ENCODE results near the gene AMT. TPM values are rescaled to one million over a fixed set of nuclear protein-coding genes. Genes with fewer than 3 reads are reported as not detected.
"Not testable (repeated sequence)": the region's sequence is repeated elsewhere in the genome, so short reads cannot be mapped to it uniquely, and the experiment has no call there.

AMT gene
- total RNA-seq, 2 donors from 2014 or later, result 20.6 to 24.5 TPM

GRCh38 chr3:49410066-49410845 is 12.0 kb downstream of the AMT start:
- H3K36me3 ChIP-seq, result no peaks in the 10 kb centered on the region
- intact Hi-C loops (cut with DNase I), result loop anchor here (5.0 to 10.0 kb wide), 2 partner anchors 48 to 55 kb away; no protein-coding TSS in a partner anchor
- H3K4me3 ChIP-seq, result peak overlapping the region; percentile 95
- peak overlapping the region; percentile 39 to 90 for H3K9ac ChIP-seq (ENCODE audit: low read depth in 2 of 2, low read length in 2 of 2)
- H3K27me3 ChIP-seq, result no peaks in the 10 kb centered on the region
- H3K4me1 ChIP-seq, result peaks cover 19% of the 10 kb centered on the region
- no peaks in the 10 kb centered on the region for H3K9me3 ChIP-seq
- no peak for DNase-seq
- no peak overlapping the region for H3K27ac ChIP-seq
- TF ChIP-seq CTCF (IDR thresholded peaks at IDR 0.05), result no peak

GRCh38 chr3:49406571-49407565 is 15.4 kb downstream of the AMT start:
- Histone ChIP-seq H3K9me3 (no peaks in the 10 kb centered on the region), H3K36me3 (no peaks in the 10 kb centered on the region), H3K4me3 (no peak overlapping the region), H3K9ac (ENCODE audit: low read depth in 2 of 2, low read length in 2 of 2) (no peak overlapping the region), H3K4me1 (peaks cover 12% of the 10 kb centered on the region), H3K27me3 (no peaks in the 10 kb centered on the region), H3K27ac (no peak overlapping the region)
- no peak for TF ChIP-seq CTCF (IDR thresholded peaks at IDR 0.05)
- no peak for DNase-seq
- intact Hi-C loops (cut with DNase I), result no loop called here

- intact Hi-C loops (cut with DNase I); DNase-seq; H3K9me3 ChIP-seq; H3K9ac ChIP-seq (ENCODE audit: low read depth in 2 of 2, low read length in 2 of 2); H3K27me3 ChIP-seq; H3K4me3 ChIP-seq; H3K27ac ChIP-seq; H3K36me3 ChIP-seq: not testable (repeated sequence)
- peaks cover 16% of the 10 kb centered on the region for H3K4me1 ChIP-seq
Measured at GRCh38 chr3:49405570-49405969, 16.7 kb downstream of the AMT start.

- Histone ChIP-seq H3K36me3 (no peaks in the 10 kb centered on the region), H3K4me1 (peaks cover 16% of the 10 kb centered on the region), H3K27ac (no peak overlapping the region), H3K27me3 (no peaks in the 10 kb centered on the region), H3K4me3 (no peak overlapping the region), H3K9ac (ENCODE audit: low read depth in 2 of 2, low read length in 2 of 2) (no peak overlapping the region), H3K9me3 (no peaks in the 10 kb centered on the region)
- DNase-seq, result no peak
- intact Hi-C loops (cut with DNase I), result no loop called here
- TF ChIP-seq CTCF (IDR thresholded peaks at IDR 0.05), result no peak
Measured at GRCh38 chr3:49403891-49404290, 18.4 kb downstream of the AMT start.

GRCh38 chr3:49401766-49402165 is 20.5 kb downstream of the AMT start:
- intact Hi-C loops (cut with DNase I), result no loop called here
- Histone ChIP-seq H3K4me3 (no peak overlapping the region), H3K4me1 (peaks cover 13% of the 10 kb centered on the region), H3K9ac (ENCODE audit: low read depth in 2 of 2, low read length in 2 of 2) (peak overlapping the region in 1 of 2 donors; percentile 12), H3K27me3 (no peaks in the 10 kb centered on the region), H3K36me3 (no peaks in the 10 kb centered on the region), H3K9me3 (no peaks in the 10 kb centered on the region), H3K27ac (no peak overlapping the region)
- no peak for TF ChIP-seq CTCF (IDR thresholded peaks at IDR 0.05)
- DNase-seq, result no peak
